NCI-H2081 (cell line): ENCODE results near the gene ACBD6.
"Not testable (repeated sequence)": the region's sequence is repeated elsewhere in the genome, so short reads cannot be mapped to it uniquely, and the experiment has no call there.

Source experiments
- DNase-seq, 2 experiments: peaks; one replicate each; lab custom pipeline; 2025; lab: John Stamatoyannopoulos, UW

ACBD6 gene

GRCh38 chr1:180502361-180503279, at the start of gene ACBD6:
TSS of gene ACBD6 (minus strand) at chr1:180502577. CDS start at chr1:180502266, 311 bp downstream.
- DNase-seq, result peak; percentile 87 to 93

DNA sequence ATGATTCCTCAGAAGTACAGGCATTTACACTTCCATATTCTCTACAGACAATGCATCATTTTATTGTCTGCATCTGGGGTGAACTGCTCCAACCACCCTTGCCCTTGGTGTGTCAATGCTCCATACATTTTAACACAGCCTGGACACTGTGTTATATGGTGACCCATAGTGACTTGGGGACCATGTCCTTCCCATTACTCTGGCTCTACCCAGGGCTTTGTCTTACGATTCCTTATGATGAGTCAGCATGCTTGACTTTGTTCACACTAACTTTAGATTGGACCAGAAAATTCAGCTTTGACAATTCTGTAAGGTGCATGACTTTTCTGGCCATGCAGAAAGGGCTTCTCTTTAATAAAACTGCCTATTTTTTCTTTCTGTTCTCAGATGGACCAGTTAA, 49.6 kb upstream of the ACBD6 start:
- no peak for DNase-seq

DNA sequence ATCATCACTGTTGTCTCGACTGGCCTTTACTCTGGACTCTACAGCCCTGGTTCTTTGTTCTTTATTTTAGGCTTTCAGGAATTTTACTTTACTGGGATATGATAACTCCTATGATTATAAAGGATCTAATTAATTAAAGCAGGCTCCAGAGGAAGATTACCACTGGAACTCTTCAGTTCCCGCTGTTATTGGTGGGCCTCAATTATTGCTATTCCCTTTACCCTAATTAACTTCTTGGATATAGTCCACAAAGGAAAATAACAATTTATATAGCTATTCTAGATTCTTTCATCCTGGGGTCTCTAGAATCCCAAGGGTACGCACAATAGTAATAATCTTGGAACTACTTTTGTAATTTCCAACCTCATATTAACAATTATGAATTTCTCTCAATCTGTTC, 47.9 kb upstream of the ACBD6 start:
- DNase-seq, result no peak

GRCh38 chr1:180549770-180550169, 47.4 kb upstream of the ACBD6 start:
- not testable (repeated sequence) for DNase-seq

DNA sequence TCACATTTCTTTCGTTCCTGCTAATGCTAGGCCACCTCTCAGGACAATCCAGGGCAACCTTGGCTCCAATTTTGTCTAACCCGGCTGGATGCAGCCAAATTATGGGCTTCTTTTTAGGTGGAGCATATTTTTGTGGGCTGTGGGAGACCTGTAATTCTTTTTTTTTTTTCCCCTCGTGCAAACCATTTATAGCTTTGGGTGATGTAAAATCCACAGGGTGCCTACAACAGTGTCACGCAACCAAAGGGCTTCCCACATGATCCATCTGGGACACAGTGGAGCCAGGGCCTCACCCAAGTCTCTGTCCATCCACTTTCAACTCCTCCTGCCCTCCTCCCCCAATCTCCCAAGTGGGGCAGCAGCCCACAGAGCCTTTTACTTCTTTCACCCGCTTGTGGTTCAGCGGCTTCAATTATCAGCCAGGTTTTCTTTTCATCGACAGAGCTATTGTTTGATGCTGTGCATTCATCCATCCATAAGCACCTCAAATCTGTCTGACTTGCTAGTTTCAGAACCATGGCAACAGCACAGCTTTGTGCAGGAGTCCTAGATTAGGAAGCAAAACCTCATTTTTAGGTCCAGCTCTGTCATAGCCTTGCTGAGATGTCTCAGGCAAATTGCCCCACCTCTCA, 46.4 kb upstream of the ACBD6 start:
- DNase-seq, result peak; percentile 61 to 62

GRCh38 chr1:180545991-180546390, 43.6 kb upstream of the ACBD6 start:
- DNase-seq, result no peak

GRCh38 chr1:180544050-180544449, 41.7 kb upstream of the ACBD6 start:
- DNase-seq, result no peak

DNA sequence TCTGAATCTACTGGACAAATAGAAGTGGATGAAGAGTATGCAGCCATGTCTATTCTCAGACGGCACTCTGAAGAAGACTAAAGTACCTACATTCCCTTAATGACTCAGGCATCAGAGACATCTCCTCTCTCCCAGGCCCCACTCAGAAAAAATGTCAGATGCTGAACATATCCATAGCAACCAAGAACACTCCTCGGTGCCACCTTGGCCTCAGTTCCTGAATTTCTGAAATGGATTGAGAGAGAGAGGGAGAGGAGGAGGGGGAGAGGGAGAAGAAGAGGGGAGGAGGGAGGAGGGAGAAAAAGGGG, 40.4 kb upstream of the ACBD6 start:
- no peak for DNase-seq

DNA sequence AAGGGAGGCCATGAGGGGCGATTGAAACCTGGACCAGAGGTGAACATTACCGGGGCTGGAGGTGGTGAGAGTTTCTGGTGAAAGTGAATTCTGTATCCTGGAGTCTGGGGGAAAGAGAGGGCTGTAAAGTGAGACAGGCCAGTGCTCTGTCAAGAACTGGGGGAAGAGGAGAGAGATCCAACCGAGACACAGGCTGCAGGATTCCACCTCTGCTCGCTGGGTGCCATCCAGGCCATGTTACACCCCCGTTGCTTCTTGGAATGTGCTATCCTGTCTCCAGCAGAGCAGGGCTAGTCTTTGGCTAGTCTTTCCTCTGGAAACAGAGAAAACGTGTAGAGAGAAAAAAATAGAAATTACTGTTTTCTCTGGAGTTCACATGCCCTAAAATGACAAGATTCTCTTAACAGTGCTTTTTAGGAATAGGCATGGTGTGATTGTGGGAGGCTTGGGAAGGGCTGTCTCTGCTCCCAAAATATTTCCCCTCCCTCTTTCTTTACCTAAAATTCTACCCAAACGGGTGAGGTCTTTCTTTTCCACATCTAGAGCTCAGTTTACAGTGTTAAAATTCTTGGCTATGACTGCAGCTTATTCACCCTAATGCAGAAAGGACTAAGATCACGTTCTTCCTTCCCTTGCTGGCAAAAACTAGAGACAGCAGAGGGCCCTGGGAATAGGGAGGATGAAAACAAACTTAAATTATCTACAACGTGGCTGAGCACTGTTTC, 39.9 kb upstream of the ACBD6 start:
- DNase-seq, result no peak

- no peak for DNase-seq
Observed at GRCh38 chr1:180540697-180541594, 38.6 kb upstream of the ACBD6 start.

DNA sequence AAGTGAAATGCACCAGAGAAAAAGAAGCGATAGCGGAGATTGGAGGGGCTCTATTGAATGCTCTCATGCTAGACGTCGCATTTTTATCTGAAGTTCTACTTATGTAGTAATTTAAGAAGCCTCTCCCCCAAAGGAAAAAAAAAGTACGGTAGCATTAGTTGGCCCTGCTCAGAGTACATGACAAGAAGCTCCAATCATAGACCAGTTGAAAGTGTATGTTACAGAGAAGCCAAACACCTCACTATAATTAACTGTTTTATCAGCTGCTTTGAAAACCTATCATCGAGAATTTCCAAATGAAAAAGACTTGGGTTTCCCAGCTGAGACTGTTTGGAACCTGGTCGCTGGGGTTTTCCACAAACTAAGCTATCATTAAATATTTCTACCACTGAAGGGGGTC, 36.8 kb upstream of the ACBD6 start:
- DNase-seq, result peak; percentile 10 to 45

DNA sequence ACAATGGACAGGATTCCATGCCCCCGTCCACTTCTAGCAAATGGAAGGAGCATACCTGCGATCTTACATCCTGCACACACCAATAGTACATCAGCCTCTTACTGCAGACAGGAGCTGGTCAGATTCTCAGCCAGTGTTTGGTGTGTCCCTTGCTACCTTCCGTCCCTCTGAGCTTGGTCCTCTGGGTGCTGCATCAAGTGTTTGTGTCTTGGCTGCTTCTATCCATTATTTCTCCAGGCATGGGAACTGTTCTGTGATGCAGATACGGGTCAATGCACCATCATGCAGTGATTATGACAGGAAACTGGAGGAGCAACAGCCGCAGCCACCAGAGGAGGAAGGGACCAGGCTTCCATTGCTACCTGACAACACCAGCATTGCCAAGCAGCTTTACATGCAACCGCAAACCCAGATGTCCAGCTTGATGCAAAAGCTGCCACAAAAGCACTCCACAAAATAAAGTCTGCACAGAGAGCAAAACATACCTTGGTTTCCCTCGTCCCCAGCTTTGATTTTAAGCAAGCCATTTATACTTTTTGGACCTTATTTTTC, 34.5 kb upstream of the ACBD6 start:
- DNase-seq, result no peak

DNA sequence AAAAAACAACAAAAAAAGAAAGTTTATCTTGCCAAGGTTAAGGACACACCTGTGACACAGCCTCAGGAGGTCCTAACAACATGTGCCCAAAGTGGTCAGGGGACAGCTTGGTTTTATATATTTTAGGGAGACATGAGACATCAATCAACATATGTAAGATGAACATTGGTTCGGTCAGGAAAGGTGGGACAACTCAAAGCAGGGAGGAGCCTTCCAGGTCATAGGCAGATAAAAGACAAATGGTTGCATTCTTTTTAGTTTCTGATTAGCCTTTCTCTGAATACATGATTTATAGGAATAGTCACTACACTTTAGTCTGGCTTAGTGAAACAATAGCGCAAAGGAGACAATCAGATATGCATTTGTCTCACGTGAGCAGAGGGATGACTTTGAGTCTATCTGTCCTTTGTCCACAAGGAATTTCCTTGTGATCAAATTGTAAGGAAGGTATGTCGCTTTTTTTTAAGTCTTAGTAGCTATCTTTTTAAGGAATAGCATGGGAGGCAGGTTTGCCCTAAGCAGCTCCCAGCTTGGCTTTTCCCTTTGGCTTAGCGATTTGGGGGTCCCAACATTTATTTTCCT, 33.1 kb upstream of the ACBD6 start:
- DNase-seq, result no peak

GRCh38 chr1:180534214-180534613, 31.8 kb upstream of the ACBD6 start:
- no peak for DNase-seq

DNA sequence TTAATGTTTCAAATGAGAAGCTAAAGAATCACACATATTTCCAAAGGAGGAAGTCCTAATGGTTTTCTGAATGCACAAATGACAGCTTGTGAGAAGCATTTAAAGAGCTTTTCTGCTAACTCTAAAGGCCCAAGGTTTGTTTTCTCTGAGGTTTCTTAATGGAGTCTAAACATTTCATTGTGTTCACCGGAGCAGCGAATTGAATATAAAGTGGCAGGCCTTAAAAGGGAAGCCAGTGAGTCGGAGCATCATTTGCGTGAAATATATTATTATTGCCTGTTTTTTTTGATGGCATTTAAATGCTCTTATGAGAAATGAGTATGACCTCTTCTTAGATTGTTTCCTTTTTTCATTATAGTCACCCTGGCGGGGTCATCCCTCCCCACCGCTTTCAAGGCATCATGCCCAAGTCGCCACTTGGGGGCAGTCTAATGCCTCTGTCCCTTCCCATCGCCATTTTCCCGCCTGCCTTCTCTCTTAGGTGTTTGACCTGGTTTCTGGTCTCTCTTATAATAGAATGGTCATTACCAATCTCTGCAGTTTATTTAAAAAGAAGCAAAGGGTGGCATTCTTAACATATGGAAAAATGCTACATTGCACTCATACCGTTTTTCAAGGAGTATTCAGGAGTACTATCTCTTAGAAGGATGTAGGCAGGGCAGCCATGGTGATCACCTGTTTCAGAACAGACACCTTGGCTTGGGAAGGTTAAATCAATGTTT, 31.1 kb upstream of the ACBD6 start:
- peak; percentile 71 to 81 for DNase-seq

GRCh38 chr1:180532854-180533253, 30.5 kb upstream of the ACBD6 start:
- DNase-seq, result no peak

DNA sequence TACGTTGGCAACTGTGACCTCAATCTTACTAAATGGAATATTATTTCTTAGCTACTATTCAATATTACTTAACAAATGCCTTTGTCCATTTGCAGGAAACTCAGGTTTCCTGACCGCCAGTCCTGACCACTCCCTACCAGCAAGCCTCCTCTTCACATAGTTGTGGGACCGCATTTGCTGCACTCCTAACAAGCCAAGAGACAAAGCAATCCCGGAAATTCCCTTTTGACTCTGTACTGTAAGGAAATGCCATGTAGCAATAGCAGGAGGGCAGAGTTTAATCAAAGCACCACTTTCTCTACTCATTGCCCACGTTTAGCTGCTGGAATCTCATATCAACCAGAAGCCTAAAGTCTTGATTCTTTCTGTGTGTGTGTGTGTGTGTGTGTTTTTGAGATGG, 28.1 kb upstream of the ACBD6 start:
- no peak for DNase-seq

DNA sequence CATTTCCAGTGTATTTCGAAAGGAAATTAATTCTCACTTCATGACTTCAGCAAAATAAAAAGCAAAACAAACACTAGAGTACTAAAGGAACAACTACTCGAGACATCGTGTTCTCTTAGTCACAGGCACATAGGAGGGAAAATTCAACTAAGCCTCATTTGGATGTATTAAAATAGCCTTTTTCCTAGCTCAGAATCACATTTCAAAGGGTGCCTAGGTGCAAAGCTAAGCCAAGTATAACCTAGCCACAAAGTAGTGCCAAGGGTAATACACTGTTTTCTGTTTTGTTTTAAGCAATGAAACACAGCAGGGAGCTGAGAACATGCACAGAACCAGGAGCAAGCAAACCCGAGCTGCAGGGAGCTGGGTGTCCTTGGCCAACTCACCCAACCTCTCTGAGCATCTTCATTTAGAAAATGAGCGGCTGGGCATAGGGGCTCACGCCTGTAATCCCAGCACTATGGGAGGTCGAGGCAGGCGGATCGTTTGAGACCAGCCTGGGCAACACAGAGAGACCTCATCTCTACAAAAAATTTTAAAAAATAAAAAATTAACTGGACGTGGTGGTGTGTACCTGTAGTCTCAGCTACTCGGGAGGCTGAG, 26.6 kb upstream of the ACBD6 start:
- DNase-seq, result no peak

DNA sequence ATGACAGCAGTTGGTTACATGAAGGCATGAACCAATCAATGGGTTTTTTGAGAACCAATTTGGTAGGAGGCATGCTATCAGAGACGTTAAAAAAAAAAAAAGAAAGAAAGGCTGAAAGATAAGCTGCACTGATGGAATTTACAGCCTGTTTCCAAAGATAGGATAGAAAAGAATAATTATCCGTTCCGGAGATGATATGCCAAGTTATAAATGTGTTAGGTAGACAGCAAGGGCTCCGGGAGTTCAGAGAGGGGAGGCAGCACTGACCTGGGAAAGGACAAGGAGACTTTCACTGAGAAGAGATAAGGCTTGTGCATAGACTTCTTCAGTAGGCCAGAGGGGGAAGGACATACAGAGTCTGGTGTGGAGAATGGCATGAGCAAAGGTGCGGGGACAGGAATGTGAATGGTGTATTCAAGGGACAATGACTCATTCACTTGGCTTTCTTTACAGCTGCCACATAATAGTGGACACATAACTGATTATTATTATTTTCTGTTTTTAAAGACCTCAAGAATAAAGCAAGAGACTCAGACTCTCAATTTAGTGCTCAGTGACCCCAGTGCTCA, 24.8 kb upstream of the ACBD6 start:
- no peak for DNase-seq

DNA sequence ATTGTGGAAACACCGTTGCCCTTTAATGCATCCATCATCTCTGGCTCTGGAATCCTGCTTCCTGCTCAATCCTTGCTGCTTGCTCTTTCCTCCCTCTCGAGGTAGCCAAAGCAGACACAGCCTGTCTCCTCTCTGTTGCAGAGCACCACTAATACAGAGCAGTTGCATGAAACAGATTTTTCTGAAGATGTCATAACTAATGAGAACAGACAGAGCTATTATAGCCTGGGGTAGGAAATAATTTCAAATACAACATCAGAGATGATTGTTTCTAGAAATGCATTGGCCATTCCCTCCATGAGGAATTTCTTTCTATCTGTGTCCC, 23.3 kb upstream of the ACBD6 start:
- no peak for DNase-seq
